ENCODE data around the gene GTPBP4. TPM values are rescaled to one million over a fixed set of nuclear protein-coding genes. Genes with fewer than 3 reads are reported as not detected.
"Not testable (repeated sequence)": the region's sequence is repeated elsewhere in the genome, so short reads cannot be mapped to it uniquely, and the experiment has no call there.

Gene GTPBP4
- total RNA-seq, 1 donor from 2014 or later: 31.4 TPM

DNA sequence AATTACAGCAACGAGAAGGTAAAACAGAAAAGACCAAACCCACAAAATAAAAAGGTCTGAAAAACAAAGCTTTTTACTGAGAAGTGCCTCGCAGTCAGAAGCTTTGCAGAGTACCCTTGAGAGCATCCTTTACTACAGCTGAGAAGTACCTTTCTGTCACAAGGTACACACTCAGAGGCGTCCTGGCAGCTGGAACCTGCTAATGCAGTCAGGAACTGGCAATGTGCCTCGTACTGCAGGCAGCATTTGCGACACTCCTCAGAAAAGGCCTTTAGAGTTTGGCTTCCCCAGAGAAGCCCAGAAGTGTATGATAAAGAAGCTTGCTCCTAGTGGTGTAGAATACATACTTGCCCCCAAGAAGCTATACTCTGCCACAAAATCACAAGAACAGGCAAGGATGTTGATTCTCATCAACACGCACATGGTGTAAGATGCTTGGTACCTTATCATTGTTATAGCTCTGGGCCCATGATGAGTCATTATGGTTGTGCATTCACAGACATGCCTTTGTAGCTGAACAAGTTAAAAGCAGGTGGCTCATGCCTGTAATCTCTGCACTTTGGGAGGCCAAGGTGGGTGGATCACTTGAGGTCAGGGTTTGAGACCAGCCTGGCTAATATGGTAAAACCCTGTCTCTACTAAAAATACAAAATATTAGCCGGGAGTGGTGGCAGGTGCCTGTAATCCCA lies 2.0 kb upstream of the GTPBP4 start:
- intact Hi-C loops (cut with DNase I): no loop called here
- no peak for DNase-seq (ENCODE audit: low spot score)
- no peak for ATAC-seq

DNA sequence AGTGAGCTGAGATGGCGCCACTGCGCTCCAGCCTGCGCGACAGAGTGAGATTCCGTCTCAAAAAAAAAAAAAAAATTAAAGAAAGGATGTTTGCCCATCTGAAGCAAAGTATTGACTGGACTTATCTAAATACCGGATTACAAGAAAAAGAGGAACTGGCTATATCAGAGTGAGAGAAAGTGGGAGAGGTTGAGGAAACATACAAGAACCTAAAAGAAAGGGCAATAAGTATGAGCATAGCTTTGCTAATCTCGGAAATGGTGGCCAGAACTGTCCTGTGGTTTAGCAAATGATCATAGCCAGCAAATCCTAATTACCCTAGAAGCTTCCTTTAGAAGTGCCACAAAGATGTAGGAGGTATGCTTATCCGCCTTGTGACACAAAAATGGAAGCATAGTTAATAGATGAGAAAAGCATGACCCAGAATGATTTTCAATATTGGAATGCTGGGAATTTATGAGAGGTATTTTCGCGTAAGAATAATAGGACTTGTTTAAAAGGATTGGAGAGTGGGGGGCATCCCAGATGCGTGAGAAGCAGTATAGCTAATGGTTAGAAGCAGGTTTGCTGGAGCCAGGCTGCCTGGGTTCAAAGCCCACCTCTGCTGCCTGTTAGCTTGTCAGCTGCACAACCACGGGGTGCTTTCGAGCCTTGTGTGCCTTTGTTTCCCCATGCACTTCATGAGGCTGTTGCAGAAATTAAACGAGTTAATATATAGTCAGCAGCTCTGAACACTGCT lies 1.2 kb upstream of the GTPBP4 start:
- intact Hi-C loops (cut with DNase I): no loop called here
- ATAC-seq: no peak
- DNase-seq (ENCODE audit: low spot score): no peak

DNA sequence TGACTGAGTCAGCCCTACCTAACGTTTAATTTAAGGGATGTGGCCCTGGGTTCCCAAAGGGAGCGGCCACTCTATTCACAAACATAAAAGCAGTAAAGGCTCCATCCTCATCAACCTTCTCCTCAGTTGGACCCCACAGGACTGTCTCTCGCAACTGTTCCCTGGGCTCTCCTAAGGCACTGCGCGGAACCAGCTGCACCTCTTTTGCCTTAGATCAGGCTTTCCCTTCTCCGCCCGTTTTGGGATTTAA lies 689 bp upstream of the GTPBP4 start:
- DNase-seq (ENCODE audit: low spot score) (no peak), ATAC-seq (no peak)
- intact Hi-C loops (cut with DNase I): no loop called here

DNA sequence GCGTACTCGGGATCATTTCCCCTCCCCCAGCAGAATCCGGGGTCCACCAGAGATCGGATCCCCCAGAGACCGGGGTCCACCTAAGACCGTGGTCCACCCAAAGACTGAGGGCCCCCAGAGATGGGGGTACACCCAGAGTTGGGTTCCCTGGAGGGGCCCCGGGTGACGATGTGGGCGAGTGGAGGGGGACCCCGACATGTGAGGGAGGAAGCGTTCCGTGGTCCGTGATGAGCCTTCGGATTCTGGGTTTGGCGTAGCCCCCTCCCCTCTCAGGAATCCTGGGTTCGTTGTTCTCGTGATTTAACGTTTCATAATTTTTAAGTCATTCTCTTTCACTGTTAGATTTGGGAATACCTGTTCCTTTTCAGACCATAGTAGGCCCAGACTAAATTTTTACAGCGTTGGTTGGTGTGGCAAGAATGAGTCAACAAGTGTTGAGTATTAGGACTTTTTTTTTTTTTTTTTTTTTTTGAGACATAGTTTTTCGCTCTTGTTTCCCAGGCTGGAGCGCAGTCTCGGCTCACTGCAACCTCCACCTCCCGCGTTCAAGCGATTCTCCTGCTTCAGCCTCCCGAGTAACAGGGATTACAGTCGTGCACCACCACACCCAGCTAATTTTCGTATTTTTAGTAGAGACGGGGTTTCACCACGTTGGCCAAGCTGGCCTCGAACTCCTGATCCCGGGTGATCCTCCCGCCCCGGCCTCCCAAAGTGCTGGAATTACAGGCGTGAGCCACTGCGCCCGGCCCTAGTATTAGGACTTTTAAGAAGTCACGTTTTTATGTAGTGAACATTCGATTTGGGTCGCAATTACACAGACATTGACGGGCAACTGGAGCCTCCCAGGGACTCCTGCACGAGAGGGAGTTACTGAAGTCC lies 672 bp downstream of the GTPBP4 start:
- ATAC-seq (no peak), DNase-seq (ENCODE audit: low spot score) (no peak)
- intact Hi-C loops (cut with DNase I): no loop called here

DNA sequence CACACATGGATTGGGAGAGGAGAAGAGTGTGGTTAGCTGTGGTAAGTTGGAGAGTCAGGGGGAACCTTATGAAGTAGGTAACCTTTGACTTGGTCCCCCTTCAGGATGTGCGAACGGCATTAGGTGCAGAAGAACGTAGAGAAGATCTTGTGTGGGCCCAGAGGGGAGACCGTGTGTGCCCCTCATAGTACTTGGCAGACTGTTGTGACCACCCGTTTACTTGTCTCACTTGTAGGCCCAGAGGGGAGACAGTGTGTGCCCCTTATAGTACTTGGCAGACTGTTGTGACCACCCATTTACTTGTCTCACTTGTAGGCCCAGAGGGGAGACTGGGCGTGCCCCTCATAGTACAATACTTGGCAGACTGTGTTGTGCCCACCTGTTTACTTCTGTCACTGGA lies 2.6 kb downstream of the GTPBP4 start:
- ATAC-seq (no peak), DNase-seq (ENCODE audit: low spot score) (no peak)
- intact Hi-C loops (cut with DNase I): no loop called here

GRCh38 chr10:992467-992866 lies 4.2 kb downstream of the GTPBP4 start:
- ATAC-seq: no peak
- DNase-seq (ENCODE audit: low spot score): no peak
- intact Hi-C loops (cut with DNase I): no loop called here

GRCh38 chr10:992871-993270 lies 4.6 kb downstream of the GTPBP4 start:
- peak; percentile 38 for ATAC-seq
- no peak for DNase-seq (ENCODE audit: low spot score)
- intact Hi-C loops (cut with DNase I): no loop called here

DNA sequence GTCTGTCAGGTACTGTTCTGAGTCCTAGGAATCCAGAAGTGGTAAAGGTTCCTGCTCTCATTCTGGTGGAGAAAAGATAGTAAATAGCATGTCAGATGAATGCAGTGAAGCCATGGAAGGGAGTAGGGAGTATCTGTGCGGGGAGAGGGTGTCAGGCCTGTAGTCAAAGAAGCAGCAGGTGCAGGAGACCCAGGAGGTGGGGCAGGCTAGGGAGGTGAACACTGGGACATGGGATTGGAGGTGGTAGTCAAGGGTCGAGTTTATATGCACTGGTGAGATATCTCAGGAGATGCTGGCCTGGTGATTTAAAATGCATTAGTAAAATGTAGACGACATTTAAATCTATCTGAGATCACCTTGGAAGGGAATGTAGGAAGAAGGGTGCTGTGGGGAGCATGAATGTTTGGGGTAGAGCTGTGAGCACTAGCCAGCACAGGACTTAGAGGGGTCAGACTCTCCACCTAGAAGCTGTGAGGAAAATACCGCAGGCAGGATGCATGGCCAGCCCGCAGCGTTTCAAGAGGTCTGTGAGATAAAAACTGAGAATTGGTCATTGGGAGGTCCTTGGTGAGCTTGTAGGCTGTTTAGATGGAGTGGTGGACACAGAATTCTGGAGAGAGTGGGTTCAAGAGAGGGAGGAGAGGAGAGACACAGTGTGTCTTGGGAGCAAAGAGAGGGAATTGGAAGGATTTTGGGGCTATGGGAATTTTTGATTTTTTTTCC lies 6.8 kb downstream of the GTPBP4 start:
- no peak for ATAC-seq
- DNase-seq (ENCODE audit: low spot score): no peak
- intact Hi-C loops (cut with DNase I): no loop called here

DNA sequence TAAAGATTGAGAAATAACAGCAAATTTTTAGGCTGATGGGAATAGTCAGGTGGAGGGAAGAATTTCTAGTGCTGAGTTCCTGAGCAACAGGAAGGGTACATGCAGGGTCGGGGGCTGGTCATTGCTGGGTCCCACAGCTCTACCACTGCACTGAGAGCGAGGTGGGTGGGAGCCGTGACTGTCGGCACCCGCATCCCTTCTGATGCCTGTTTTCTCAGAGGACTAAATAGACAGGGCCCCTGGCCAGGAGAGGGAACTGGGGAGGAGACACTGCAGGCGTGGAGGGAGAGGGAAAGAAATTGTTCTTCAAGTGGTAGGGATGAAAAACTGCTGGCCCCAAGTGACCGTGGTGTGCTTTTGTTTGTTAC lies 7.3 kb downstream of the GTPBP4 start:
- intact Hi-C loops (cut with DNase I): no loop called here
- DNase-seq (ENCODE audit: low spot score) (no peak), ATAC-seq (no peak)

DNA sequence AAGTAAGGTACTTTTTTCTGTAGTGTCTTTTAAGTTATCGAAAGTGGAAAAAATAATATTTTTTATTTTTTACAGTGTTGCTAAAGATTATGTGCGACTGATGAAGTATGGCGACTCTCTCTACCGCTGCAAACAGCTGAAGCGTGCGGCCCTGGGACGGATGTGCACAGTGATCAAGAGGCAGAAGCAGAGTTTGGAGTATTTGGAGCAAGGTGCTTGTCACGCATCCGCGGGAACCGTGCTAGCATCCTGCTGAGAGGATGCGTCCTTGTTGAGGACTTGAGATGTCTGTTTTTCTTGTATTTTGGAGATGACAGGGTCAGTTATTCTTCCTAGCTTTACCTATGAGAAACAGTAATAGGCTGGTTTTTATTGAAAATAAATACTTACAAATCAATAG lies 7.8 kb downstream of the GTPBP4 start:
- DNase-seq (ENCODE audit: low spot score): no peak
- ATAC-seq: no peak
- intact Hi-C loops (cut with DNase I): no loop called here

DNA sequence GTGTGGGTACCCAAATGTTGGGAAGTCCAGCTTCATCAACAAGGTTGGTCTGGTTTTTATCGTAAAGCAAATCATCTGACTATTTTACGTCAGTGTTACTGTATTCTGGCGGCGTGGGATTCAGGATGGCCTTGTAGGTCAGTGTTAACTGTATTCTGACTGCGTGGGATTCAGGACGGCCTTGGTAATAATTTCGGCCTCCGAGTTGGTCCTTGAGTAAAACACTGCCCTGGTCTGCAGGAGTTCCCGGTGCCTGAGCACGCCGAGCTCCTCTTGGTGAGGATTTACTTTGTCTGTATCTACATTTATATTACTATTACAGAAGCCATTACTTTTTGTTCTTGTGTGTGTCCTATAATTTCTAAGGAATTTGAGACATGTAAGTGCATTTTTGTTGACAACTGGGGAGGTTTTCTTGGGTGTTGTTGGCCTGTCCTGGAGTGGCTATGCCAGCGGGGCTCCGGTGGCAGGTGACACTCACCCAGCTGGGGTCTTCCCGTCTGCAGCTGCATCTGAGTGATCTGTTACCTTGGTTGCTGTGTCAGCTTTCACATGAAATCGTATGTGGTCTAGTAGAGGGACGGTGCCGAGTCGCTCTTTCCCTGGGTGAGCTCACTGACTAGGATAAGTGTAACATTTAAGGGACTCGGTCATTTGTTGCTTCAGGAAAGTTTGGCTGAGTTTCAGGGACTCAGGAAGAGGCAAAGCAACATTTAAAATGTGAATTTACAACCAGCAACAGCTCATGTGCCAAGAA lies 9.2 kb downstream of the GTPBP4 start:
- intact Hi-C loops (cut with DNase I): no loop called here
- ATAC-seq (no peak), DNase-seq (ENCODE audit: low spot score) (no peak)

DNA sequence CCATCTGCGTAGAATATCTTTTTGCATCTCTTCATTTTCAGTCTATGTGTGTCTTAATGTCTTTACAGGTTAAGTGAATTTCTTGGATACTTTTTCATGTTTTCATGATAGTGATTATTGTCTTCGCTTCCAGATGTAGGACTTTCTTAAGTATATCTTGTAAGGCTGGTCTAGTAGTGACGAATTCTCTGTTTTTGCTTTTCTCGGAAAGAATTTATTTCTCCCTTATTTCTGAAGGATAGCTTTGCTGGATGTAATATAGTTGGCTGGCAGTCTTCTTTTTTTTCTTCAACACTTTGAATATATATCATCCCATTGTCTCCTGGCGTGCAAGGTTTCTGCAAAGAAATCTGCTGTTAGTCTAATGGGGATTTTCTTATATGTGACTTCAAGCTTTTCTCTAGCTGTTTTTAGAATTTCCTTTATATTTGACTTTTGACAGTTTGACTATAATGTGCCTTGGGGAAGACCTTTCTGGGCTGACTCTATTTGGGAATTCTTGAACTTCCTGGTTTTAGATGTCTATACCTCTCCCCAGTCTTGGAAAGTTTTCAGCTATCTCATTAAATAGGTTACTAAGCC lies 14.3 kb downstream of the GTPBP4 start:
- intact Hi-C loops (cut with DNase I): no loop called here
- no peak for DNase-seq (ENCODE audit: low spot score)
- ATAC-seq: no peak

DNA sequence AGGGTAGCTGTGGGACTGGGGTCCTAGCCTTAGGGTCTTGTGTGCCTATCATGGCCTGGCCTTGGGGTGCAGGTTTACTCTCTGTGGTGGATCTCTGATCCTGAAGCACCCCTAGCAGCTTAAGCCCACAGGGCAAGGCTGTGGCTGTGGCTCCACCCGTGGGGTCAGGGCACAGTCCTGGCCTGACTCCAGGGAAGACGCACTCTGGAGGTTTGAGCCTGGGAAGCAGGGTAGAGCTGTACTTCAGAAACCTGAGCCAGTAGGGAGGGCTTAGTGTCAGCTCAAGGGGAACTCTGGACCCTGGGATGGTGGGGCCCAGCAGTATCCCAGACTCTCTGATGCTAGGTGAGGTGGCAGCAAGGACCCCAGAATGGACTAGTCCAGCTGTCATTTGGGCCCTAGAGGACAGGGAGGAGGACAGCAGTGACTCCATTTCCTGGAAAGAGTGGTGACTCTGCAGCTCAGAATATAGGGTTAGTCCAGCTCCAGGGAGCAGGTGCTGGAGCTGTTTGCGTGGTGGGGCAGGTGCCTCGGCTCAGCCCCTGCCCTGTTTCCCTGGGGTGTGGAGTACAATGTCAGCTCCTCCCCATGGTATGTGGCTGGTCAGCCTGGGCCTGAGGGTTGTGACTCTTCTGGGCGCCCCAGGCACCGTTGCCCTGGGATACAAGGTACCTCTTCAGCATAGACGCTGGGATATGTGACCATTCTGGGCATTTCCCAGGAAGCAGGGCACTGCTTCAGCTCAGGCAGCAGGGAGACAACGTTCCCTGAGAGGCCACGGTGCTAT lies 15.8 kb downstream of the GTPBP4 start:
- DNase-seq (ENCODE audit: low spot score) (no peak), ATAC-seq (no peak)
- intact Hi-C loops (cut with DNase I): no loop called here

- intact Hi-C loops (cut with DNase I): no loop called here
- no peak for DNase-seq (ENCODE audit: low spot score)
- ATAC-seq: no peak
Measured at GRCh38 chr10:1006573-1006972, 18.3 kb downstream of the GTPBP4 start.

DNA sequence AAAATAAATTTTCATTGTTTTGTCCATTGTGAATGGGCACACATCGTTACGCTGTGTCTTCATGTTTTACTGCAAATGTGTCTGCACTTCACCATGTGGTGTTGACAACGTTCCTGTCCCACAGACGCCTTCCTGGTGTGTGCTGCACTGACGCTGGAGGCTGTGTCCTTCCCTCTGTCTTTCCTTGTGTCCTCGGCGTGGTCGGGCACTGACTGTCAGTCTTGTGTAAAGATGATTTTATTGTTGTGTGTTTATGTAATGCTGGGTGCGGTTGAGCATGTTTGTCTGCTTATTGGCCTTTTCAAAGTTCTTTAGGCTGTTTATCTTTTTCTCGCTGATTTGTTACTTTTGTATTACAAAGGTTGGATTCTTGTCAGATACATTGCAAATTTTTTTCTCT lies 19.3 kb downstream of the GTPBP4 start:
- ATAC-seq (no peak), DNase-seq (ENCODE audit: low spot score) (no peak)
- intact Hi-C loops (cut with DNase I): no loop called here

DNA sequence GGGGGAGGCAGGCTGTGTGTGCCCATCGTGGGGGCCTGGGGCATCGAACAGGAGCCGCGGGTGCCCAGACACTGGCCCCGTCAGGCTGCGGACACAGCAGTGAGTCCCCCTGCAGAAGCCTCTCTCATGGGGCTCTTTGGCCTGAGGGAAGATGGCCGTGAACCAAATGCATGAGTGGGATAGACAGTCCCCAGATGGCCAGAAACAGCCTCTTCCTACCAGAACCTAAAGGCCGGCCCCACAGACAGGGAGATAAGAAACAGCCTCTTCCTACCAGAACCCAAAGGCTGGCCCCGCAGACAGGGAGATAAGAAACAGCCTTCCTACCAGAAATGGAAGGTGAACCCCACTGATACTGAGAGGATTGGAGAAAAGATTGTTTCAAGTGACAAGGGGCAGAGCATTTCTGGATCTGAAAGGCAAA lies 20.8 kb downstream of the GTPBP4 start:
- DNase-seq (ENCODE audit: low spot score) (no peak), ATAC-seq (no peak)
- intact Hi-C loops (cut with DNase I): no loop called here

GRCh38 chr10:1009947-1010346 lies 21.7 kb downstream of the GTPBP4 start:
- DNase-seq (ENCODE audit: low spot score); ATAC-seq; intact Hi-C loops (cut with DNase I): not testable (repeated sequence)

DNA sequence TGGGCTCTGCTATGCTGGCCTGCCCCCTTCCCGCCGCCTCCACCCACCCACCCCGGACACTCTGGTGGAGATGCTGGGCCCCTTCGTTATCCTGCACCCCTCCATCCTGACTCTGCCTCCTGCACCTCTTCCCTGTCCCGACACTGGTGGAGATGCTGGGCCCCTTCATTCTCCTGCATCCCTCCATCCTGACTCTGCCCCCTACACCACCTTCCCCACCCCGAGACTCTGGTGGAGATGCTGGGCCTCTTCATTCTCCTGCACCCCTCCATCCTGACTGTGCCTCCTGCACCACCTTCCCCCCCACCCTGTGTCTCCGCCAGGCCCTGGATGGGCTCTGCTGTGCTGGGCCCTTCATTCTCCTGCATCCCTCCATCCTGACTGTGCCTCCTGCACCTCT lies 22.5 kb downstream of the GTPBP4 start:
- DNase-seq (ENCODE audit: low spot score): no peak
- ATAC-seq: no peak
- intact Hi-C loops (cut with DNase I): no loop called here
